NCI-H2227 (cell line): ENCODE measurements around the gene ELOVL1.

Source experiments
- DNase-seq: peaks from one replicate; lab custom pipeline; 2025; ENCODE audit not compliant: unreplicated experiment; lab: John Stamatoyannopoulos, UW

ELOVL1 gene

GRCh38 chr1:43331688-43332087, 36.1 kb downstream of the ELOVL1 start:
- no peak for DNase-seq

GRCh38 chr1:43329995-43330751, 37.6 kb downstream of the ELOVL1 start:
- no peak for DNase-seq

- DNase-seq, result no peak
Observed at GRCh38 chr1:43327549-43328292, 40.1 kb downstream of the ELOVL1 start.

- no peak for DNase-seq
Observed at GRCh38 chr1:43325381-43325780, 42.4 kb downstream of the ELOVL1 start.

- DNase-seq, result no peak
Observed at GRCh38 chr1:43324810-43325209, 43.0 kb downstream of the ELOVL1 start.

- no peak for DNase-seq
Observed at GRCh38 chr1:43322506-43322905, 45.3 kb downstream of the ELOVL1 start.

- no peak for DNase-seq
Observed at GRCh38 chr1:43321331-43321891, 46.4 kb downstream of the ELOVL1 start.

- DNase-seq, result no peak
Observed at GRCh38 chr1:43319766-43320165, 48.0 kb downstream of the ELOVL1 start.

- no peak for DNase-seq
Observed at GRCh38 chr1:43319288-43319687, 48.5 kb downstream of the ELOVL1 start.

- DNase-seq, result no peak
Observed at GRCh38 chr1:43318831-43319230, 49.0 kb downstream of the ELOVL1 start.

GRCh38 chr1:43317817-43318471, 49.9 kb downstream of the ELOVL1 start:
- no peak for DNase-seq

GRCh38 chr1:43316738-43317520, 50.9 kb downstream of the ELOVL1 start:
- DNase-seq, result no peak

- no peak for DNase-seq
Observed at GRCh38 chr1:43315963-43316737, 51.7 kb downstream of the ELOVL1 start.

- no peak for DNase-seq
Observed at GRCh38 chr1:43315481-43315880, 52.3 kb downstream of the ELOVL1 start.

GRCh38 chr1:43314233-43314632, 53.6 kb downstream of the ELOVL1 start:
- no peak for DNase-seq

GRCh38 chr1:43313771-43314170, 54.0 kb downstream of the ELOVL1 start:
- no peak for DNase-seq
